ENCODE data around the gene TAF15.

DNA sequence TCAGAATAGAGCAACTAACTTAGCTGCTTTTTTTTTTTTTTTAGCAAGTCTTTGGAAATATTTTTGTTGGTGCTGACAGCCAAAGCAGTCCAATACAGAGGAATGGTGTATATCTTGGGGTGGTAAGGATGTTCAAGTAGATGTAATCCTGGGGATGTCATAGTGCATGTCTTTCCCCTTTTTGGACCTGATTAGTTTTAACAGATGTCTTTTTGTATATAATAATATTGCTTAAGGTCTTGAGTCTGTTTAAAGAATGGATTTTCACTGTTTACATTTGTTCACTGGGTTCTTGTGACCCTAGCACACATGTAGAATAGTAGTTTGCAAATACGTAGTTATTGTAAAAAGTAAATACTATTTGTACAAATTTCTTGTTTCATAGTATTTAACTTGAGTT, 7.9 kb downstream of the TAF15 start:
- TF ChIP-seq, protein P1, sequence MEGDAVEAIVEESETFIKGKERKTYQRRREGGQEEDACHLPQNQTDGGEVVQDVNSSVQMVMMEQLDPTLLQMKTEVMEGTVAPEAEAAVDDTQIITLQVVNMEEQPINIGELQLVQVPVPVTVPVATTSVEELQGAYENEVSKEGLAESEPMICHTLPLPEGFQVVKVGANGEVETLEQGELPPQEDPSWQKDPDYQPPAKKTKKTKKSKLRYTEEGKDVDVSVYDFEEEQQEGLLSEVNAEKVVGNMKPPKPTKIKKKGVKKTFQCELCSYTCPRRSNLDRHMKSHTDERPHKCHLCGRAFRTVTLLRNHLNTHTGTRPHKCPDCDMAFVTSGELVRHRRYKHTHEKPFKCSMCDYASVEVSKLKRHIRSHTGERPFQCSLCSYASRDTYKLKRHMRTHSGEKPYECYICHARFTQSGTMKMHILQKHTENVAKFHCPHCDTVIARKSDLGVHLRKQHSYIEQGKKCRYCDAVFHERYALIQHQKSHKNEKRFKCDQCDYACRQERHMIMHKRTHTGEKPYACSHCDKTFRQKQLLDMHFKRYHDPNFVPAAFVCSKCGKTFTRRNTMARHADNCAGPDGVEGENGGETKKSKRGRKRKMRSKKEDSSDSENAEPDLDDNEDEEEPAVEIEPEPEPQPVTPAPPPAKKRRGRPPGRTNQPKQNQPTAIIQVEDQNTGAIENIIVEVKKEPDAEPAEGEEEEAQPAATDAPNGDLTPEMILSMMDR (optimal IDR thresholded peaks at IDR 0.05 in 1 of 3, IDR thresholded peaks at IDR 0.05 in 1 of 3, conservative IDR thresholded peaks at IDR 0.05 in 1 of 3; ENCODE audit: extremely low read depth in 1 of 3, insufficient read depth in 2 of 3, low read length in 3 of 3), result no peak
- TF ChIP-seq EZH2 (IDR thresholded peaks at IDR 0.05; ENCODE audit: low read length), result no peak

Data from keratinocyte (primary cell).